OCI-LY7 (cell line): ENCODE data around the gene SETD1B. TPM values are rescaled to one million over a fixed set of nuclear protein-coding genes. Genes with fewer than 3 reads are reported as not detected.

Experiments used
- BruUV-seq: library from RNA; stranded (reverse); fragments of 400-500 nt; replicated peaks from 2 replicates; lab custom pipeline; 2021; lab: Mats Ljungman, UMichigan
- CTCF ChIA-PET: fragments of 300-600 bp; sonication (Branson Sonifier 250); formaldehyde crosslinking; loops from one replicate; lab custom pipeline; 2022; ENCODE audit warnings: antibody characterized with exemption; ENCODE audit not compliant: unreplicated experiment; lab: Charles Lee
- POLR2A ChIA-PET: fragments of 300-600 bp; sonication (Branson Sonifier 250); formaldehyde crosslinking; loops from one replicate; lab custom pipeline; 2022; ENCODE audit warnings: antibody characterized with exemption; lab: Charles Lee
- DNase-seq: peaks from one replicate; pipeline ENCODE4 v3.0.0-alpha.2; 2015; ENCODE audit warnings: low spot score
- H2AFZ ChIP-seq: fragments of 200-600 bp; sonication (generic), shearing (Covaris generic); 2 replicates; pipeline ENCODE4 v1.6.1; 2014; ENCODE audit warnings: mild to moderate bottlenecking, antibody characterized with exemption, low read length, moderate library complexity
- H3K27ac ChIP-seq: fragments of 200-600 bp; sonication (generic); 2 replicates; pipeline ENCODE4 v1.5.1; 2014; ENCODE audit warnings: mixed run types, low read depth, mild to moderate bottlenecking, moderate library complexity, low read length, inconsistent platforms; ENCODE audit not compliant: poor library complexity, severe bottlenecking
- H3K36me3 ChIP-seq: fragments of 200-600 bp; sonication (generic); 2 replicates; pipeline ENCODE4 v1.6.1; 2014; ENCODE audit warnings: mild to moderate bottlenecking, antibody characterized with exemption, low read length, moderate library complexity, mixed read lengths; ENCODE audit not compliant: insufficient read depth
- H3K4me1 ChIP-seq: fragments of 200-600 bp; sonication (generic); 2 replicates; pipeline ENCODE4 v1.5.1; 2014; ENCODE audit warnings: mild to moderate bottlenecking, low read length; ENCODE audit not compliant: insufficient read depth, poor library complexity, severe bottlenecking
- H3K4me2 ChIP-seq: fragments of 200-600 bp; sonication (generic); 2 replicates; pipeline ENCODE4 v1.6.1; 2014; ENCODE audit warnings: mild to moderate bottlenecking, low read length
- H3K4me3 ChIP-seq: fragments of 200-600 bp; sonication (generic); 2 replicates; pipeline ENCODE4 v1.5.1; 2014; ENCODE audit warnings: mild to moderate bottlenecking, low read depth, low read length; ENCODE audit not compliant: poor library complexity, severe bottlenecking
- H3K79me2 ChIP-seq: fragments of 200-600 bp; sonication (generic); 2 replicates; pipeline ENCODE4 v1.6.1; 2016; ENCODE audit warnings: low read depth, mild to moderate bottlenecking, low read length, moderate library complexity, mixed read lengths; ENCODE audit not compliant: insufficient read depth
- H3K9me2 ChIP-seq: fragments of 200-600 bp; sonication (generic); 2 replicates; pipeline ENCODE4 v1.6.1; 2016; ENCODE audit warnings: mild to moderate bottlenecking, low read length, mixed read lengths; ENCODE audit not compliant: insufficient read depth
- H3K9me3 ChIP-seq: fragments of 200-600 bp; sonication (generic); 2 replicates; pipeline ENCODE4 v1.6.1; 2014; ENCODE audit warnings: mild to moderate bottlenecking, mixed run types, low read length, mixed read lengths
- H4K20me1 ChIP-seq: fragments of 200-600 bp; sonication (generic); 2 replicates; pipeline ENCODE4 v1.6.1; 2014; ENCODE audit warnings: mild to moderate bottlenecking, antibody characterized with exemption, low read length, moderate library complexity, mixed read lengths; ENCODE audit not compliant: insufficient read depth
- CTCF ChIP-seq: fragments of 200-600 bp; sonication (generic); conservative IDR thresholded peaks from 2 replicates; pipeline ENCODE4 v1.5.1; 2014; ENCODE audit warnings: mild to moderate bottlenecking, antibody characterized with exemption, low read length, moderate library complexity, mixed read lengths
- EZH2phosphoT487 ChIP-seq: fragments of 200-600 bp; sonication (generic); IDR thresholded peaks from 2 replicates; pipeline ENCODE4 v1.6.1; 2018; ENCODE audit warnings: low read depth, borderline replicate concordance, mild to moderate bottlenecking, mixed run types, antibody characterized with exemption, low read length, moderate library complexity, mixed read lengths
- intact Hi-C: fragments of 100-400 bp; cut with micrococcal nuclease; formaldehyde crosslinking; loops from one replicate; pipeline ENCODE4 v1.10.0; 2022; ENCODE audit not compliant: unreplicated experiment
- total RNA-seq, 2 experiments: library from RNA; depleted of rRNA in 1 of 2; stranded (reverse); fragments of >200 nt in 1 of 2; shearing (Covaris generic) in 1 of 2; gene quantifications; 2 replicates each; pipeline ENCODE4 v1.2.3, GENCODE V29; 2014 to 2022

The SETD1B gene
- total RNA-seq, 2 experiments from 2014 or later, result 4.7 to 22.5 TPM

GRCh38 chr12:121843236-121843982, 39.6 kb downstream of the SETD1B start:
- H3K4me1 ChIP-seq, result peaks cover 6% of the 10 kb centered on the region
- no peaks in the 10 kb centered on the region for H3K9me3 ChIP-seq
- DNase-seq, result no peak
- no peak overlapping the region for H3K4me3 ChIP-seq
- ChIA-PET CTCF (no interaction called here), POLR2A (interaction anchor here (0.5 to 0.7 kb wide), 2 partner anchors 8 to 141 kb away, joined by 4 to 7 read pairs; no protein-coding TSS in a partner anchor)
- no peak overlapping the region for H3K27ac ChIP-seq
- no peak for TF ChIP-seq EZH2phosphoT487
- BruUV-seq, result no TSS peak
- no peaks in the 10 kb centered on the region for H4K20me1 ChIP-seq
- H2AFZ ChIP-seq, result no peak overlapping the region
- H3K4me2 ChIP-seq, result no peak overlapping the region
- H3K9me2 ChIP-seq, result no peaks in the 10 kb centered on the region
- H3K79me2 ChIP-seq, result no peaks in the 10 kb centered on the region
- no peaks in the 10 kb centered on the region for H3K36me3 ChIP-seq
- intact Hi-C loops, result no loop called here

- CTCF ChIA-PET, result no interaction called here
- no peaks in the 10 kb centered on the region for H3K36me3 ChIP-seq
- no peaks in the 10 kb centered on the region for H3K79me2 ChIP-seq
- no peak overlapping the region for H3K27ac ChIP-seq
- intact Hi-C loops, result no loop called here
- H3K9me3 ChIP-seq, result no peaks in the 10 kb centered on the region
- no peak overlapping the region for H3K4me3 ChIP-seq
- POLR2A ChIA-PET, result no interaction called here
- no peak overlapping the region for H2AFZ ChIP-seq
- no TSS peak for BruUV-seq
- H3K9me2 ChIP-seq, result no peaks in the 10 kb centered on the region
- no peak for TF ChIP-seq EZH2phosphoT487
- no peak for TF ChIP-seq CTCF
- no peaks in the 10 kb centered on the region for H4K20me1 ChIP-seq
- no peaks in the 10 kb centered on the region for H3K4me1 ChIP-seq
- no peak overlapping the region for H3K4me2 ChIP-seq
- DNase-seq, result no peak
Observed at GRCh38 chr12:121845701-121846100, 41.9 kb downstream of the SETD1B start.

- H3K9me3 ChIP-seq, result no peaks in the 10 kb centered on the region
- no TSS peak for BruUV-seq
- DNase-seq, result no peak
- intact Hi-C loops, result no loop called here
- H4K20me1 ChIP-seq, result no peaks in the 10 kb centered on the region
- no peaks in the 10 kb centered on the region for H3K4me1 ChIP-seq
- ChIA-PET POLR2A (no interaction called here), CTCF (no interaction called here)
- no peak overlapping the region for H3K4me2 ChIP-seq
- no peak overlapping the region for H3K4me3 ChIP-seq
- no peaks in the 10 kb centered on the region for H3K36me3 ChIP-seq
- no peak overlapping the region for H2AFZ ChIP-seq
- TF ChIP-seq EZH2phosphoT487, result no peak
- TF ChIP-seq CTCF, result no peak
- no peaks in the 10 kb centered on the region for H3K9me2 ChIP-seq
- no peak overlapping the region for H3K27ac ChIP-seq
- no peaks in the 10 kb centered on the region for H3K79me2 ChIP-seq
Observed at GRCh38 chr12:121849211-121849610, 45.4 kb downstream of the SETD1B start.
